Measurements from ENCODE around the gene PCMT1. TPM values are rescaled to one million over a fixed set of nuclear protein-coding genes. Genes with fewer than 3 reads are reported as not detected.
A peak's percentile ranks its signal among the peaks of the same experiment; 100 is the strongest.

The PCMT1 gene
- total and polyA plus RNA-seq, 9 of the 15 experiments (the other 6 are each of a cell fraction or from before 2014, with no cell fraction given): 217 to 541 (median 327) TPM

- TF ChIP-seq FOXP4 (CRISPR knock-in tag; IDR thresholded peaks at IDR 0.05; ENCODE audit: borderline replicate concordance) (no peak), E2F6 (IDR thresholded peaks at IDR 0.05; ENCODE audit: borderline replicate concordance in 1 of 2, extremely low read depth in 1 of 2, insufficient read depth in 1 of 2, insufficient read length in 1 of 2, low read depth in 1 of 2, low read length in 1 of 2, poor library complexity in 1 of 2, severe bottlenecking in 1 of 2) (peak; percentile 93 to 97), CREBBP (IDR thresholded peaks at IDR 0.05; ENCODE audit: low read depth, low read length) (no peak), TCF7L2 (IDR thresholded peaks at IDR 0.05; ENCODE audit: low read depth, low read length) (no peak), TOE1 (IDR thresholded peaks at IDR 0.05; ENCODE audit: borderline replicate concordance) (no peak), TOE1 (CRISPR knock-in tag; IDR thresholded peaks at IDR 0.05; ENCODE audit: borderline replicate concordance, low read depth) (no peak; the same call in 1 of the 2 replicates), TEAD2 (tag; IDR thresholded peaks at IDR 0.05) (no peak), ZNF12 (CRISPR knock-in tag; IDR thresholded peaks at IDR 0.05) (peak; percentile 49; the same call in 1 of the 2 replicates), CC2D1A (IDR thresholded peaks at IDR 0.05) (no peak), ZNF609 (CRISPR knock-in tag; IDR thresholded peaks at IDR 0.05; ENCODE audit: borderline replicate concordance) (0 out of 2 replicates have a peak, but pooled peaks have one; percentile 78), NR4A1 (CRISPR knock-in tag; IDR thresholded peaks at IDR 0.05) (no peak), NR4A1 (tag; IDR thresholded peaks at IDR 0.05) (0 out of 2 replicates have a peak, but pooled peaks have one; percentile 72), TFAP4 (CRISPR knock-in tag; IDR thresholded peaks at IDR 0.05; ENCODE audit: borderline replicate concordance) (peak; percentile 89), THRB (CRISPR knock-in tag; conservative IDR thresholded peaks at IDR 0.05) (0 out of 2 replicates have a peak, but pooled peaks have one; percentile 60), TAF9B (IDR thresholded peaks at IDR 0.05; ENCODE audit: partially characterized antibody) (peak; percentile 96)
Observed at GRCh38 chr6:149717588-149718458, 31.7 kb upstream of the PCMT1 start, which contains the start of gene LATS1 (continued).
